ENCODE results near the gene ADGRD1.

- TF ChIP-seq CTCF (IDR thresholded peaks at IDR 0.05) (no peak), POLR2AphosphoS5 (IDR thresholded peaks at IDR 0.05) (no peak), EP300 (IDR thresholded peaks at IDR 0.05) (no peak), POLR2A (IDR thresholded peaks at IDR 0.05) (no peak)
Observed at GRCh38 chr12:131119936-131120335, 166.2 kb downstream of the ADGRD1 start.
